H9 (cell line): ENCODE results near the gene TLCD3A. TPM values are rescaled to one million over a fixed set of nuclear protein-coding genes. Genes with fewer than 3 reads are reported as not detected.
"Not testable (repeated sequence)": the region's sequence is repeated elsewhere in the genome, so short reads cannot be mapped to it uniquely, and the experiment has no call there.

Experiments
- DNase-seq: peaks from one replicate; pipeline ENCODE4 v3.0.0-alpha.2; 2017
- H2AFZ ChIP-seq: one replicate; pipeline ENCODE4 v1.6.1; 2013; ENCODE audit warnings: mild to moderate bottlenecking, low read length, control low read depth, moderate library complexity
- H2AK5ac ChIP-seq: 2 replicates; pipeline ENCODE4 v1.6.1; 2013; ENCODE audit warnings: low read length, control low read depth, mixed read lengths; ENCODE audit not compliant: insufficient read length
- H2BK120ac ChIP-seq: one replicate; pipeline ENCODE4 v1.6.1; 2013; ENCODE audit warnings: low read depth, mild to moderate bottlenecking, low read length, control low read depth, inconsistent platforms; ENCODE audit not compliant: poor library complexity, severe bottlenecking
- H2BK12ac ChIP-seq: 2 replicates; pipeline ENCODE4 v1.6.1; 2013; ENCODE audit warnings: low read length, control low read depth, mixed read lengths, low read depth; ENCODE audit not compliant: insufficient read length
- H2BK15ac ChIP-seq: 2 replicates; pipeline ENCODE4 v1.6.1; 2013; ENCODE audit warnings: low read depth, low read length, control low read depth
- H2BK20ac ChIP-seq: one replicate; pipeline ENCODE4 v1.6.1; 2013; ENCODE audit warnings: low read depth, mild to moderate bottlenecking, low read length, control low read depth, inconsistent platforms; ENCODE audit not compliant: poor library complexity, severe bottlenecking
- H2BK5ac ChIP-seq: 2 replicates; pipeline ENCODE4 v1.6.1; 2013; ENCODE audit warnings: low read length, control low read depth, mixed read lengths; ENCODE audit not compliant: insufficient read length
- H3K14ac ChIP-seq: 2 replicates; pipeline ENCODE4 v1.6.1; 2013; ENCODE audit warnings: low read length, control low read depth; ENCODE audit not compliant: insufficient read depth
- H3K18ac ChIP-seq: 2 replicates; pipeline ENCODE4 v1.6.1; 2013; ENCODE audit warnings: low read depth, mild to moderate bottlenecking, mixed read lengths, low read length, control low read depth; ENCODE audit not compliant: insufficient read length
- H3K23ac ChIP-seq: 2 replicates; pipeline ENCODE4 v1.6.1; 2013; ENCODE audit warnings: low read length, control low read depth, mixed read lengths, low read depth; ENCODE audit not compliant: insufficient read length
- H3K23me2 ChIP-seq: 2 replicates; pipeline ENCODE4 v1.6.1; 2013; ENCODE audit warnings: low read depth, mild to moderate bottlenecking, mixed read lengths, low read length, control low read depth; ENCODE audit not compliant: insufficient read length, poor library complexity, severe bottlenecking
- H3K27ac ChIP-seq: 2 replicates; pipeline ENCODE4 v1.5.1; 2013; ENCODE audit warnings: low read length, control low read depth, mixed read lengths, low read depth; ENCODE audit not compliant: insufficient read length
- H3K27me3 ChIP-seq: 2 replicates; pipeline ENCODE4 v1.6.1; 2013; ENCODE audit warnings: low read length, control low read depth, inconsistent platforms; ENCODE audit not compliant: insufficient read depth
- H3K4ac ChIP-seq: 2 replicates; pipeline ENCODE4 v1.6.1; 2013; ENCODE audit warnings: low read depth, mild to moderate bottlenecking, control low read depth, inconsistent platforms, low read length, moderate library complexity
- H3K4me1 ChIP-seq: 2 replicates; pipeline ENCODE4 v1.6.1; 2013; ENCODE audit warnings: low read length, control low read depth, inconsistent platforms; ENCODE audit not compliant: insufficient read depth
- H3K4me2 ChIP-seq: 2 replicates; pipeline ENCODE4 v1.6.1; 2013; ENCODE audit warnings: low read length, control low read depth, mixed read lengths; ENCODE audit not compliant: insufficient read length, insufficient read depth
- H3K56ac ChIP-seq: 2 replicates; pipeline ENCODE4 v1.6.1; 2013; ENCODE audit warnings: low read depth, mild to moderate bottlenecking, mixed read lengths, low read length, control low read depth; ENCODE audit not compliant: insufficient read length
- H3K79me1 ChIP-seq: 2 replicates; pipeline ENCODE4 v1.6.1; 2013; ENCODE audit warnings: low read depth, mild to moderate bottlenecking, moderate library complexity, low read length, control low read depth, inconsistent platforms; ENCODE audit not compliant: insufficient read depth, poor library complexity, severe bottlenecking
- H3K79me2 ChIP-seq: 2 replicates; pipeline ENCODE4 v1.6.1; 2013; ENCODE audit warnings: low read length, control low read depth, inconsistent platforms; ENCODE audit not compliant: insufficient read depth
- H3K9ac ChIP-seq: 2 replicates; pipeline ENCODE4 v1.6.1; 2013; ENCODE audit warnings: low read length, control low read depth, mixed read lengths; ENCODE audit not compliant: insufficient read length; ENCODE audit errors: extremely low read depth
- H3K9me3 ChIP-seq: one replicate; pipeline ENCODE4 v1.6.1; 2013; ENCODE audit warnings: low read depth, low read length, inconsistent platforms; ENCODE audit not compliant: control insufficient read depth
- H3T11ph ChIP-seq: one replicate; pipeline ENCODE4 v1.6.1; 2013; ENCODE audit warnings: mild to moderate bottlenecking, low read length, control low read depth, inconsistent platforms
- H4K20me1 ChIP-seq: one replicate; pipeline ENCODE4 v1.6.1; 2013; ENCODE audit not compliant: control insufficient read depth, insufficient read length, insufficient read depth
- H4K5ac ChIP-seq: 2 replicates; pipeline ENCODE4 v1.6.1; 2013; ENCODE audit warnings: low read depth, mild to moderate bottlenecking, mixed read lengths, low read length, control low read depth; ENCODE audit not compliant: insufficient read length
- H4K8ac ChIP-seq: replicated peaks from 2 replicates; pipeline ENCODE4 v1.6.1; 2013; ENCODE audit warnings: low read length, control low read depth, mixed read lengths, low read depth; ENCODE audit not compliant: insufficient read length
- H4K91ac ChIP-seq: 2 replicates; pipeline ENCODE4 v1.6.1; 2013; ENCODE audit warnings: low read depth, mild to moderate bottlenecking, moderate library complexity, mixed read lengths, low read length, control low read depth; ENCODE audit not compliant: insufficient read length
- H3K27ac Mint-ChIP-seq, 3 experiments: 2 replicates in 2 of 3; 3 replicates in 1 of 3; pipeline ENCODE4 v1.8.0; 2020 to 2021; ENCODE audit warnings: mixed read lengths in 3 of 3, mild to moderate bottlenecking in 1 of 3, moderate library complexity in 1 of 3
- H3K27me3 Mint-ChIP-seq: 2 replicates; pipeline ENCODE4 v1.8.0; 2021; ENCODE audit warnings: low read depth, mild to moderate bottlenecking, moderate library complexity, mixed read lengths
- H3K36me3 Mint-ChIP-seq, 3 experiments: 2 replicates in 2 of 3; 3 replicates in 1 of 3; pipeline ENCODE4 v1.8.0; 2020 to 2021; ENCODE audit warnings: low read depth in 3 of 3, mixed read lengths in 3 of 3; ENCODE audit not compliant: insufficient read depth in 1 of 3
- H3K4me1 Mint-ChIP-seq, 2 experiments: 2 replicates each; pipeline ENCODE4 v1.8.0; 2020; ENCODE audit warnings: mixed read lengths in 2 of 2
- H3K4me3 Mint-ChIP-seq, 2 experiments: 2 replicates in 1 of 2; 3 replicates in 1 of 2; pipeline ENCODE4 v1.8.0; 2020 to 2021; ENCODE audit warnings: mild to moderate bottlenecking in 2 of 2, mixed read lengths in 2 of 2, moderate library complexity in 1 of 2
- H3K9me3 Mint-ChIP-seq, 2 experiments: 2 replicates in 1 of 2; 3 replicates in 1 of 2; pipeline ENCODE4 v1.8.0; 2020; ENCODE audit warnings: mild to moderate bottlenecking in 2 of 2, mixed read lengths in 2 of 2, moderate library complexity in 1 of 2
- WGBS: extraction: QIAGEN DNeasy Blood & Tissue Kit; methylation state at CpG from one replicate; pipeline ENCODE4 v1.1.7; 2013; ENCODE audit warnings: missing lambda C conversion rate, low lambda C conversion rate, mixed read lengths; ENCODE audit not compliant: insufficient read length; ENCODE audit errors: extremely low coverage; 5-methylcytosine and 5-hydroxymethylcytosine counted together
- total RNA-seq: library from RNA; stranded (reverse); gene quantifications from 2 replicates; pipeline ENCODE4 v1.2.1, GENCODE V29; 2021

TLCD3A gene
- total RNA-seq, 1 experiment from 2014 or later: 29.6 TPM

- H2BK15ac ChIP-seq, H3K56ac ChIP-seq, H3K18ac ChIP-seq, H2BK20ac ChIP-seq, H2BK120ac ChIP-seq, H4K8ac ChIP-seq, H3K27ac Mint-ChIP-seq, H3K27me3 Mint-ChIP-seq, H3K14ac ChIP-seq, H2AK5ac ChIP-seq, H3K27me3 ChIP-seq, H2BK12ac ChIP-seq, H3K23ac ChIP-seq, H2AFZ ChIP-seq, H3K79me2 ChIP-seq, H4K5ac ChIP-seq, H3K4me2 ChIP-seq, H3K9me3 ChIP-seq, H3K23me2 ChIP-seq, H4K91ac ChIP-seq, H4K20me1 ChIP-seq, H3T11ph ChIP-seq, H3K79me1 ChIP-seq, H2BK5ac ChIP-seq, H3K9ac ChIP-seq, H3K27ac ChIP-seq, H3K4ac ChIP-seq, DNase-seq, H3K4me1 ChIP-seq: not testable (repeated sequence)
- H3K4me1 Mint-ChIP-seq: peaks cover 17 to 20% of the 10 kb centered on the region in 2 experiments
- peak overlapping the region in 1 of 2 experiments; percentile 55; a peak in 2 of 5 replicates for H3K4me3 Mint-ChIP-seq
- H3K9me3 Mint-ChIP-seq: peaks cover 15 to 24% of the 10 kb centered on the region in 2 experiments
- no CpG with 5 or more reads among the region's 7 CpGs for WGBS
- H3K36me3 Mint-ChIP-seq: peaks cover 57 to 65% (median 59%) of the 10 kb centered on the region in 3 experiments
Observed at GRCh38 chr17:749359-749758, 17.0 kb downstream of the TLCD3A start.
